ENCODE measurements around the gene LMAN1L. TPM values are rescaled to one million over a fixed set of nuclear protein-coding genes. Genes with fewer than 3 reads are reported as not detected.
A peak's percentile ranks its signal among the peaks of the same experiment; 100 is the strongest.

LMAN1L gene
- total and polyA plus RNA-seq, 2 of the 4 experiments (the other 2 are of a cell fraction), result not detected

- Histone ChIP-seq H3K4me1 (ENCODE audit: control insufficient read depth, insufficient read depth, low read length) (peaks cover 35% of the 10 kb centered on the region), H3K27ac (ENCODE audit: insufficient read depth, low read length) (no peak overlapping the region)
- peak; percentile 59 for ATAC-seq (ENCODE audit: low read depth)
Observed at GRCh38 chr15:74787251-74788041, 25.2 kb upstream of the LMAN1L start.

More at GRCh38 chr15:74787251-74788041, 25.2 kb upstream of the LMAN1L start:
- ChIA-PET CTCF (interaction anchor here (0.7 to 1.5 kb wide), 5 partner anchors 11 to 152 kb away, joined by 3 to 5 read pairs (median 3); no protein-coding TSS in a partner anchor), POLR2A (ENCODE audit: unreplicated experiment) (interaction anchor here (0.6 kb wide), 1 partner anchor 235 kb away, joined by 17 read pairs; no protein-coding TSS in a partner anchor)
- Histone ChIP-seq H3K4ac (ENCODE audit: low read depth, low read length) (no peak overlapping the region; the same call in 1 of the 2 replicates), H4K8ac (ENCODE audit: low read depth in 2 of 2, low read length in 2 of 2) (no peak overlapping the region), H3K4me2 (ENCODE audit: low read depth, low read length) (no peak overlapping the region), H2BK20ac (ENCODE audit: low read depth, low read length) (no peak overlapping the region), H2BK15ac (ENCODE audit: low read depth, low read length) (no peak overlapping the region), H3K9me3 (ENCODE audit: control insufficient read depth, insufficient read depth, low read length) (no peaks in the 10 kb centered on the region), H2BK120ac (ENCODE audit: low read depth, low read length) (no peak overlapping the region), H2AK9ac (replicated peaks; ENCODE audit: low read depth, low read length, poor library complexity) (peak overlapping the region; percentile 76), H4K5ac (ENCODE audit: low read depth, low read length) (no peak overlapping the region), H4K91ac (ENCODE audit: insufficient read depth, low read depth, low read length) (no peak overlapping the region), H3K9ac (ENCODE audit: low read depth, low read length) (no peak overlapping the region; the same call in 1 of the 2 replicates), H3K4me3 (ENCODE audit: insufficient read depth, low read depth, low read length) (no peak overlapping the region), H3K18ac (ENCODE audit: low read depth, low read length) (no peak overlapping the region), H3K9me1 (ENCODE audit: insufficient read depth, low read length) (peaks cover 39% of the 10 kb centered on the region), H2BK5ac (ENCODE audit: low read depth, low read length, poor library complexity, severe bottlenecking) (no peak overlapping the region), H3K14ac (replicated peaks; ENCODE audit: low read depth, low read length) (no peak overlapping the region), H2AFZ (replicated peaks; ENCODE audit: low read length, poor library complexity) (peak overlapping the region; percentile 0), H3K27me3 (ENCODE audit: control insufficient read depth, insufficient read depth, low read length) (no peaks in the 10 kb centered on the region), H3K79me1 (ENCODE audit: low read depth in 1 of 2, low read length in 2 of 2) (peaks cover 19 to 92% of the 10 kb centered on the region in 2 experiments; a peak in 3 of 4 replicates), H3K36me3 (ENCODE audit: control insufficient read depth, insufficient read depth, low read length) (peaks cover 2% of the 10 kb centered on the region; the same call in 1 of the 2 replicates), H3K56ac (ENCODE audit: extremely low read depth, insufficient read depth, low read length) (no peak overlapping the region), H4K20me1 (ENCODE audit: insufficient read depth, low read length) (peaks cover 90% of the 10 kb centered on the region), H3K23ac (ENCODE audit: low read depth, low read length) (no peak overlapping the region), H2AK5ac (ENCODE audit: low read depth, low read length) (0 out of 2 replicates have a peak overlapping the region, but pooled peaks have one; percentile 9)
- intact Hi-C loops (cut with micrococcal nuclease), result no loop called here
- TF ChIP-seq MXI1 (IDR thresholded peaks at IDR 0.05; ENCODE audit: borderline replicate concordance, low read depth, low read length) (no peak), MAFK (IDR thresholded peaks at IDR 0.05; ENCODE audit: low read depth, low read length) (no peak), SMC3 (IDR thresholded peaks at IDR 0.05; ENCODE audit: low read depth, low read length) (peak; percentile 18; the same call in 1 of the 2 replicates), RFX5 (IDR thresholded peaks at IDR 0.05; ENCODE audit: low read depth, low read length) (no peak), CHD1 (IDR thresholded peaks at IDR 0.05; ENCODE audit: low read depth, low read length) (no peak), ELK1 (IDR thresholded peaks at IDR 0.05; ENCODE audit: borderline replicate concordance, low read depth, low read length) (no peak), CTCF (conservative IDR thresholded peaks at IDR 0.05; ENCODE audit: low read depth, low read length) (peak; percentile 66)
- DNase-seq, result peak; percentile 71
- WGBS, 2 experiments (ENCODE audit: extremely low coverage in 2 of 2, insufficient read length in 1 of 2), result 49% methylated on average over 7 of the region's 13 CpGs; no CpG with 5 or more reads in 1 of the 2 experiments
- dilution Hi-C loops (cut with HindIII; ENCODE audit: low sequenced_read_pairs, unreplicated experiment), result no loop called here
- in situ Hi-C loops (cut with MboI; ENCODE audit: low sequenced_read_pairs), result no loop called here
- BruUV-seq (replicated peaks), result no TSS peak

Measured in IMR-90 (cell line).